ENCODE results near the gene RRM2.

DNA sequence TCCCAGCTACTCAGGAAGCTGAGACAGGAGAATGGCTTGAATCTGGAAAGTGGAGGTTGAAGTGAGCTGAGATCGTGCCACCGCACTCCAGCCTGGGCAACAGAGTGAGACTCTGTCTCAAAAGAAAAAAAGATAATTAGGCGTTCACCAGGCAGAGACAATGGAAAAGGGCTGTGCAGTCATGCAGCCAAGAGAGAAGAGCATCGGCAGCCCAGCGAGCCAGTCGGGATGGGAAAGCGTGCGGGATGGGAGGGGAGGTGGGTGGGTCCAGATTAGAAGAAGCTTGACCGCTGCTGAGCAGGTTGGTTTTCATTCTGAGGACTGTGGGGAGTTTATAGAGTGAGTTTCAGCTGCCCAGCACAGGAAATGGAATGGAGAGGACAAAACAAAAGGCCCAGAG is 27.4 kb upstream of the RRM2 start:
- TF ChIP-seq, protein P1, sequence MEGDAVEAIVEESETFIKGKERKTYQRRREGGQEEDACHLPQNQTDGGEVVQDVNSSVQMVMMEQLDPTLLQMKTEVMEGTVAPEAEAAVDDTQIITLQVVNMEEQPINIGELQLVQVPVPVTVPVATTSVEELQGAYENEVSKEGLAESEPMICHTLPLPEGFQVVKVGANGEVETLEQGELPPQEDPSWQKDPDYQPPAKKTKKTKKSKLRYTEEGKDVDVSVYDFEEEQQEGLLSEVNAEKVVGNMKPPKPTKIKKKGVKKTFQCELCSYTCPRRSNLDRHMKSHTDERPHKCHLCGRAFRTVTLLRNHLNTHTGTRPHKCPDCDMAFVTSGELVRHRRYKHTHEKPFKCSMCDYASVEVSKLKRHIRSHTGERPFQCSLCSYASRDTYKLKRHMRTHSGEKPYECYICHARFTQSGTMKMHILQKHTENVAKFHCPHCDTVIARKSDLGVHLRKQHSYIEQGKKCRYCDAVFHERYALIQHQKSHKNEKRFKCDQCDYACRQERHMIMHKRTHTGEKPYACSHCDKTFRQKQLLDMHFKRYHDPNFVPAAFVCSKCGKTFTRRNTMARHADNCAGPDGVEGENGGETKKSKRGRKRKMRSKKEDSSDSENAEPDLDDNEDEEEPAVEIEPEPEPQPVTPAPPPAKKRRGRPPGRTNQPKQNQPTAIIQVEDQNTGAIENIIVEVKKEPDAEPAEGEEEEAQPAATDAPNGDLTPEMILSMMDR (IDR thresholded peaks at IDR 0.05), result no peak
- TF ChIP-seq POLR2A (IDR thresholded peaks at IDR 0.05), result no peak

Data from ovary (tissue), 3 donors.